ENCODE results near the gene SUN1.

DNA sequence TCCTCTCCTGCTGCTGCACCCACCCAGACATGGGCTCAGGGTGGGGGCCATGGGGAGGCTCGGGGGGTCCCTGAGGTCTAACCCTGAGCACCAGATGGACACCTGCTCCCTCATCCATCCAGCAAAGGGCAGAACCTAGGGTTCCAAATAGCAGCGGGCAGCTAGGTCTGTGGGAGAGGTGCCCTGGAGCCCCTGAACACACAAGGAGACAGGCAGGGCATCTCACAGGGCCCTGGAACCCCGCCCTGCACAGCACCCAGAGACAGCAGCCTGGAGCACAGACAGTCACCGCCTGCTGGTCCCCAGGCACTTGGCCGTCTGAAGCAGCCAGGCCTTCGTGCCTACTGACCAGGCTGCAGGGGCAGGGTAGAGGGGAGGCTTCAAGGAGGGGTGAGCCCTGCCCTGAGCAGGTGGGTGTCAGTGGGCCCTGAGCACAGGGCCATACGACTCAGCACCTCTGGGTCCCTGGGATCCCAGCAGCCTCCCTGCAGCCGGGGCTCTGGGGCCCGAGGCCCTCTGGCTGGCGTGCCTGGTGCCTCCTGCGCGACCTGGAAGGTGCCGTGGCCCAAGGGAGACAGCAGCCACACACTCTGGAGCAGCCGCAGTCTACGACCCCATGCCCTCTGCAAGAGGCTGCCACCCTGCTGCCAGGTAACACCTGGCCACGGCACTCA, 82.4 kb downstream of the SUN1 start:
- TF ChIP-seq POLR2A (IDR thresholded peaks at IDR 0.05; ENCODE audit: low read depth, low read length): no peak
- TF ChIP-seq EZH2 (IDR thresholded peaks at IDR 0.05; ENCODE audit: borderline replicate concordance, low read depth, low read length, severe bottlenecking): no peak
- TF ChIP-seq, protein P1, sequence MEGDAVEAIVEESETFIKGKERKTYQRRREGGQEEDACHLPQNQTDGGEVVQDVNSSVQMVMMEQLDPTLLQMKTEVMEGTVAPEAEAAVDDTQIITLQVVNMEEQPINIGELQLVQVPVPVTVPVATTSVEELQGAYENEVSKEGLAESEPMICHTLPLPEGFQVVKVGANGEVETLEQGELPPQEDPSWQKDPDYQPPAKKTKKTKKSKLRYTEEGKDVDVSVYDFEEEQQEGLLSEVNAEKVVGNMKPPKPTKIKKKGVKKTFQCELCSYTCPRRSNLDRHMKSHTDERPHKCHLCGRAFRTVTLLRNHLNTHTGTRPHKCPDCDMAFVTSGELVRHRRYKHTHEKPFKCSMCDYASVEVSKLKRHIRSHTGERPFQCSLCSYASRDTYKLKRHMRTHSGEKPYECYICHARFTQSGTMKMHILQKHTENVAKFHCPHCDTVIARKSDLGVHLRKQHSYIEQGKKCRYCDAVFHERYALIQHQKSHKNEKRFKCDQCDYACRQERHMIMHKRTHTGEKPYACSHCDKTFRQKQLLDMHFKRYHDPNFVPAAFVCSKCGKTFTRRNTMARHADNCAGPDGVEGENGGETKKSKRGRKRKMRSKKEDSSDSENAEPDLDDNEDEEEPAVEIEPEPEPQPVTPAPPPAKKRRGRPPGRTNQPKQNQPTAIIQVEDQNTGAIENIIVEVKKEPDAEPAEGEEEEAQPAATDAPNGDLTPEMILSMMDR (IDR thresholded peaks at IDR 0.05; ENCODE audit: extremely low read depth in 1 of 2, insufficient read depth in 1 of 2, low read depth in 1 of 2, low read length in 2 of 2): no peak
- TF ChIP-seq POLR2AphosphoS5 (IDR thresholded peaks at IDR 0.05; ENCODE audit: insufficient read depth, low read depth, low read length): no peak
- TF ChIP-seq, protein P2, sequence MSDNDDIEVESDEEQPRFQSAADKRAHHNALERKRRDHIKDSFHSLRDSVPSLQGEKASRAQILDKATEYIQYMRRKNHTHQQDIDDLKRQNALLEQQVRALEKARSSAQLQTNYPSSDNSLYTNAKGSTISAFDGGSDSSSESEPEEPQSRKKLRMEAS (IDR thresholded peaks at IDR 0.05; ENCODE audit: insufficient read depth, insufficient read length): no peak
- TF ChIP-seq MYC (IDR thresholded peaks at IDR 0.05; ENCODE audit: low read depth, low read length): no peak
- no peak for TF ChIP-seq JUN (IDR thresholded peaks at IDR 0.05; ENCODE audit: borderline replicate concordance, insufficient read depth, insufficient read length, low read depth)
- no peak for TF ChIP-seq FOS (IDR thresholded peaks at IDR 0.05; ENCODE audit: borderline replicate concordance, insufficient read depth, low read length)

Data from endothelial cell of umbilical vein (primary cell).